GM23338 (cell line): ENCODE data around the gene DDX39B. TPM values are rescaled to one million over a fixed set of nuclear protein-coding genes. Genes with fewer than 3 reads are reported as not detected.

ENCODE experiments used
- ATAC-seq: fragments of 200-7000 bp; cut with Tn5 transposase; 3 replicates; pipeline ENCODE4 v1.9.1; 2020
- DNase-seq: peaks from one replicate; pipeline ENCODE4 v3.0.0-alpha.2; 2015; ENCODE audit warnings: low spot score
- H2AFZ ChIP-seq: fragments of 200-600 bp; sonication (generic); 2 replicates; pipeline ENCODE4 v1.8.0; 2016; ENCODE audit warnings: antibody characterized with exemption, mild to moderate bottlenecking, moderate library complexity
- H3F3A ChIP-seq: fragments of 200-600 bp; sonication (generic); replicated peaks from 2 replicates; pipeline ENCODE4 v1.8.0; 2017; ENCODE audit warnings: antibody characterized with exemption, mixed run types, low read depth
- H3K27ac ChIP-seq: fragments of 200-600 bp; sonication (generic); 2 replicates; pipeline ENCODE4 v1.6.1; 2016; ENCODE audit warnings: low read depth
- H3K27me3 ChIP-seq: fragments of 200-600 bp; sonication (generic); 2 replicates; pipeline ENCODE4 v1.8.0; 2016; ENCODE audit warnings: mild to moderate bottlenecking, mixed run types, moderate library complexity; ENCODE audit not compliant: insufficient read depth
- H3K36me3 ChIP-seq: fragments of 200-600 bp; sonication (generic); 2 replicates; pipeline ENCODE4 v1.8.0; 2016; ENCODE audit warnings: mild to moderate bottlenecking; ENCODE audit not compliant: insufficient read depth
- H3K4me1 ChIP-seq: fragments of 200-600 bp; sonication (generic); 2 replicates; pipeline ENCODE4 v1.8.0; 2016; ENCODE audit warnings: mild to moderate bottlenecking, moderate library complexity; ENCODE audit not compliant: insufficient read depth
- H3K4me2 ChIP-seq: fragments of 200-600 bp; sonication (generic); 2 replicates; pipeline ENCODE4 v1.7.1; 2017; ENCODE audit warnings: mixed run types
- H3K4me3 ChIP-seq: fragments of 200-600 bp; sonication (generic); 2 replicates; pipeline ENCODE4 v1.6.1; 2016; ENCODE audit warnings: mixed run types
- H3K79me2 ChIP-seq: fragments of 200-600 bp; sonication (generic); replicated peaks from 2 replicates; pipeline ENCODE4 v1.8.0; 2017; ENCODE audit warnings: mild to moderate bottlenecking; ENCODE audit not compliant: insufficient read depth
- H3K9me2 ChIP-seq: fragments of 200-600 bp; sonication (generic); 2 replicates; pipeline ENCODE4 v1.8.0; 2017; ENCODE audit not compliant: insufficient read depth
- H4K20me1 ChIP-seq: fragments of 200-600 bp; sonication (generic); replicated peaks from 2 replicates; pipeline ENCODE4 v1.8.0; 2017; ENCODE audit warnings: mild to moderate bottlenecking; ENCODE audit not compliant: insufficient read depth
- H3K27ac Mint-ChIP-seq: 2 replicates; pipeline ENCODE4 v1.8.0; 2020; ENCODE audit warnings: inconsistent platforms, mild to moderate bottlenecking, moderate library complexity, mixed read lengths
- H3K27me3 Mint-ChIP-seq: 3 replicates; pipeline ENCODE4 v1.8.0; 2022; ENCODE audit warnings: low read depth, mild to moderate bottlenecking, moderate library complexity, mixed read lengths, inconsistent platforms; ENCODE audit not compliant: insufficient read depth, poor library complexity
- H3K36me3 Mint-ChIP-seq: 3 replicates; pipeline ENCODE4 v1.8.0; 2021; ENCODE audit warnings: low read depth, mild to moderate bottlenecking, inconsistent platforms, moderate library complexity, mixed read lengths
- H3K4me1 Mint-ChIP-seq: 3 replicates; pipeline ENCODE4 v1.8.0; 2020; ENCODE audit warnings: mild to moderate bottlenecking, inconsistent platforms, mixed read lengths
- H3K4me3 Mint-ChIP-seq: 3 replicates; pipeline ENCODE4 v1.8.0; 2021; ENCODE audit warnings: moderate library complexity, mild to moderate bottlenecking, inconsistent platforms, mixed read lengths
- H3K9me3 Mint-ChIP-seq: 3 replicates; pipeline ENCODE4 v1.8.0; 2020; ENCODE audit warnings: moderate library complexity, mild to moderate bottlenecking, inconsistent platforms, mixed read lengths
- JUNB ChIP-seq: IDR thresholded peaks from one replicate; pipeline ENCODE4 v1.6.1; 2016; ENCODE audit warnings: antibody characterized with exemption; ENCODE audit not compliant: unreplicated experiment
- POLR2AphosphoS5 ChIP-seq: IDR thresholded peaks from 2 replicates; pipeline ENCODE4 v1.6.1; 2016; ENCODE audit warnings: antibody characterized with exemption, low read depth
- polyA plus RNA-seq: library from polyadenylated mRNA; unstranded; fragments of >200 nt; fragmentation: Nextera tagmentation; extraction: Ambion mirVana; gene quantifications from 2 replicates; pipeline ENCODE4 v1.2.1, GENCODE V29; 2016
- total RNA-seq: library from RNA; depleted of rRNA; stranded (reverse); fragments of >200 nt; shearing (Covaris generic); gene quantifications from 2 replicates; pipeline ENCODE4 v1.2.3, GENCODE V29; 2014
- TF ChIP-seq, protein P1 (sequence below): IDR thresholded peaks from 2 replicates; pipeline ENCODE4 v1.6.1; 2016; ENCODE audit warnings: antibody characterized with exemption
- TF ChIP-seq, protein P2 (sequence below): fragments of 250-450 bp; sonication (Bioruptor Pico); IDR thresholded peaks from 2 replicates; pipeline ENCODE4 v1.5.0; 2020; ENCODE audit warnings: mild to moderate bottlenecking, moderate library complexity

Gene DDX39B
- total and polyA plus RNA-seq, 2 experiments from 2014 or later, result 341 to 849 TPM

DNA sequence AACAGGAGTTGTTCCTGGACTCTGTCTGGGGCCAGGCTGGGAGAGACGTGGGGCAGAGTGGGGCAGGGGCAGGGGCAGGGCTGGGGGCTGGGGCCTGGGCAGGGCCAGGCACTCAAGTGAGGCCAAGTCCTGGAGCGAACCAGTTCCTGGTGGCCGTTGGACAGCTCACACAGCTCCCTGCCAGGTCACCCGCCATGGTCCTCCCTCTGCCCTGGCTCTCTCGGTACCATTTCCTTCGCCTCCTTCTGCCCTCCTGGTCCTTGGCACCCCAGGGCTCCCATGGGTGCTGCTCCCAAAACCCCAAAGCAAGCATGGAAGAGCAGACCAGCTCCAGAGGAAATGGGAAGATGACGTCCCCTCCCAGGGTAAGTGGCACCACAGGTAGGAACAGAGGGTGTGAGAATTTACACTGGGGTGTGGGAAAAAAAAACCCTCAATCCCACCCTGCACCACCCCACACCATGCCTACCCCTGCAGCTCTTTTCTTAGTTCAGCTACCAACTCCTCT is 12.9 kb downstream of the DDX39B start, which contains the start of gene MCCD1:
MCCD1 (plus strand) TSS at position 142 of the 508 bp plus-strand sequence; CDS start at position 195, 53 bp downstream.
- Mint-ChIP-seq H3K36me3 (peaks cover 53% of the 10 kb centered on the region), H3K4me1 (peaks cover 32% of the 10 kb centered on the region)

DNA sequence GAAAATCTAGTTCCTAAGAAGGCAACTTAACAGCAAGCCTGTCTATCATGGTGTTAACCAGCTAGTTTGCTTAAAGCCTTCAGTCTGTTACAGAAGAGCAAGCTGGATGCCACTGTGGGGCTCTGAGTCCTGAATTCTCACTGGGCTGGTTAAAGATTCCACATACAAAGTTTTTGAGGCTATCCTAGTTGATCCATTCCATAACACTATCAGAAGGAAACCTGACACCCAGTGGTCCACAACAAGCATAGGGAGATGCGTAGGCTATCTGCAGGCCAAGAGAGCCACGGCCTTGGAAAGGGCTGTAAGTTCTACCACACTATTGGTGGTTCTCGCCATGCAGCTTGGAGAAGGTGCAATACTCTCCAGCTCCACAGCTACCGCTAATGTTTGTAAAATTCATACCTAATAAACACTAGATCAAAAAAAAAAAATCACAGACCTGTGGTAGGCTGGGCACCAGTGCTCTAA is 13.5 kb downstream of the DDX39B start:
- H3K9me2 ChIP-seq, result no peaks in the 10 kb centered on the region
- peak overlapping the region; percentile 56; the same call in 1 of the 2 replicates for H3K27ac Mint-ChIP-seq
- H3K27me3 Mint-ChIP-seq, result peaks cover 13% of the 10 kb centered on the region
- H3K4me2 ChIP-seq, result no peak overlapping the region
- ATAC-seq, result peak; percentile 32
- no peak for DNase-seq
- H2AFZ ChIP-seq, result no peak overlapping the region
- H3K4me3 ChIP-seq, result no peak overlapping the region
- H3K36me3 ChIP-seq, result peaks cover 36% of the 10 kb centered on the region
- TF ChIP-seq JUNB, result no peak
- TF ChIP-seq, protein P1, sequence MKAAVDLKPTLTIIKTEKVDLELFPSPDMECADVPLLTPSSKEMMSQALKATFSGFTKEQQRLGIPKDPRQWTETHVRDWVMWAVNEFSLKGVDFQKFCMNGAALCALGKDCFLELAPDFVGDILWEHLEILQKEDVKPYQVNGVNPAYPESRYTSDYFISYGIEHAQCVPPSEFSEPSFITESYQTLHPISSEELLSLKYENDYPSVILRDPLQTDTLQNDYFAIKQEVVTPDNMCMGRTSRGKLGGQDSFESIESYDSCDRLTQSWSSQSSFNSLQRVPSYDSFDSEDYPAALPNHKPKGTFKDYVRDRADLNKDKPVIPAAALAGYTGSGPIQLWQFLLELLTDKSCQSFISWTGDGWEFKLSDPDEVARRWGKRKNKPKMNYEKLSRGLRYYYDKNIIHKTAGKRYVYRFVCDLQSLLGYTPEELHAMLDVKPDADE, result no peak
- TF ChIP-seq, protein P2, sequence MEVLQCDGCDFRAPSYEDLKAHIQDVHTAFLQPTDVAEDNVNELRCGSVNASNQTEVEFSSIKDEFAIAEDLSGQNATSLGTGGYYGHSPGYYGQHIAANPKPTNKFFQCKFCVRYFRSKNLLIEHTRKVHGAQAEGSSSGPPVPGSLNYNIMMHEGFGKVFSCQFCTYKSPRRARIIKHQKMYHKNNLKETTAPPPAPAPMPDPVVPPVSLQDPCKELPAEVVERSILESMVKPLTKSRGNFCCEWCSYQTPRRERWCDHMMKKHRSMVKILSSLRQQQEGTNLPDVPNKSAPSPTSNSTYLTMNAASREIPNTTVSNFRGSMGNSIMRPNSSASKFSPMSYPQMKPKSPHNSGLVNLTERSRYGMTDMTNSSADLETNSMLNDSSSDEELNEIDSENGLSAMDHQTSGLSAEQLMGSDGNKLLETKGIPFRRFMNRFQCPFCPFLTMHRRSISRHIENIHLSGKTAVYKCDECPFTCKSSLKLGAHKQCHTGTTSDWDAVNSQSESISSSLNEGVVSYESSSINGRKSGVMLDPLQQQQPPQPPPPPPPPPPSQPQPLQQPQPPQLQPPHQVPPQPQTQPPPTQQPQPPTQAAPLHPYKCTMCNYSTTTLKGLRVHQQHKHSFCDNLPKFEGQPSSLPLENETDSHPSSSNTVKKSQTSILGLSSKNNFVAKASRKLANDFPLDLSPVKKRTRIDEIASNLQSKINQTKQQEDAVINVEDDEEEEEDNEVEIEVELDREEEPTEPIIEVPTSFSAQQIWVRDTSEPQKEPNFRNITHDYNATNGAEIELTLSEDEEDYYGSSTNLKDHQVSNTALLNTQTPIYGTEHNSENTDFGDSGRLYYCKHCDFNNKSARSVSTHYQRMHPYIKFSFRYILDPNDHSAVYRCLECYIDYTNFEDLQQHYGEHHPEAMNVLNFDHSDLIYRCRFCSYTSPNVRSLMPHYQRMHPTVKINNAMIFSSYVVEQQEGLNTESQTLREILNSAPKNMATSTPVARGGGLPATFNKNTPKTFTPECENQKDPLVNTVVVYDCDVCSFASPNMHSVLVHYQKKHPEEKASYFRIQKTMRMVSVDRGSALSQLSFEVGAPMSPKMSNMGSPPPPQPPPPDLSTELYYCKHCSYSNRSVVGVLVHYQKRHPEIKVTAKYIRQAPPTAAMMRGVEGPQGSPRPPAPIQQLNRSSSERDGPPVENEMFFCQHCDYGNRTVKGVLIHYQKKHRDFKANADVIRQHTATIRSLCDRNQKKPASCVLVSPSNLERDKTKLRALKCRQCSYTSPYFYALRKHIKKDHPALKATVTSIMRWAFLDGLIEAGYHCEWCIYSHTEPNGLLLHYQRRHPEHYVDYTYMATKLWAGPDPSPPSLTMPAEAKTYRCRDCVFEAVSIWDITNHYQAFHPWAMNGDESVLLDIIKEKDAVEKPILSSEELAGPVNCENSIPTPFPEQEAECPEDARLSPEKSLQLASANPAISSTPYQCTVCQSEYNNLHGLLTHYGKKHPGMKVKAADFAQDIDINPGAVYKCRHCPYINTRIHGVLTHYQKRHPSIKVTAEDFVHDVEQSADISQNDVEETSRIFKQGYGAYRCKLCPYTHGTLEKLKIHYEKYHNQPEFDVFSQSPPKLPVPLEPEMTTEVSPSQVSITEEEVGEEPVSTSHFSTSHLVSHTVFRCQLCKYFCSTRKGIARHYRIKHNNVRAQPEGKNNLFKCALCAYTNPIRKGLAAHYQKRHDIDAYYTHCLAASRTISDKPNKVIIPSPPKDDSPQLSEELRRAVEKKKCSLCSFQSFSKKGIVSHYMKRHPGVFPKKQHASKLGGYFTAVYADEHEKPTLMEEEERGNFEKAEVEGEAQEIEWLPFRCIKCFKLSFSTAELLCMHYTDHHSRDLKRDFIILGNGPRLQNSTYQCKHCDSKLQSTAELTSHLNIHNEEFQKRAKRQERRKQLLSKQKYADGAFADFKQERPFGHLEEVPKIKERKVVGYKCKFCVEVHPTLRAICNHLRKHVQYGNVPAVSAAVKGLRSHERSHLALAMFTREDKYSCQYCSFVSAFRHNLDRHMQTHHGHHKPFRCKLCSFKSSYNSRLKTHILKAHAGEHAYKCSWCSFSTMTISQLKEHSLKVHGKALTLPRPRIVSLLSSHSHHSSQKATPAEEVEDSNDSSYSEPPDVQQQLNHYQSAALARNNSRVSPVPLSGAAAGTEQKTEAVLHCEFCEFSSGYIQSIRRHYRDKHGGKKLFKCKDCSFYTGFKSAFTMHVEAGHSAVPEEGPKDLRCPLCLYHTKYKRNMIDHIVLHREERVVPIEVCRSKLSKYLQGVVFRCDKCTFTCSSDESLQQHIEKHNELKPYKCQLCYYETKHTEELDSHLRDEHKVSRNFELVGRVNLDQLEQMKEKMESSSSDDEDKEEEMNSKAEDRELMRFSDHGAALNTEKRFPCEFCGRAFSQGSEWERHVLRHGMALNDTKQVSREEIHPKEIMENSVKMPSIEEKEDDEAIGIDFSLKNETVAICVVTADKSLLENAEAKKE (CRISPR knock-in tag), result 0 out of 2 replicates have a peak, but pooled peaks have one; percentile 37
- peaks cover 4% of the 10 kb centered on the region for H3K4me1 ChIP-seq
- H3K4me1 Mint-ChIP-seq, result peaks cover 31% of the 10 kb centered on the region
- H3K4me3 Mint-ChIP-seq, result no peak overlapping the region; the same call in 2 of the 3 replicates
- peaks cover 39% of the 10 kb centered on the region for H3F3A ChIP-seq
- H3K36me3 Mint-ChIP-seq, result peaks cover 48% of the 10 kb centered on the region
- H3K9me3 Mint-ChIP-seq, result no peaks in the 10 kb centered on the region
- H3K27ac ChIP-seq, result 0 out of 2 replicates have a peak overlapping the region, but pooled peaks have one; percentile 74
- peaks cover 21% of the 10 kb centered on the region for H4K20me1 ChIP-seq
- no peaks in the 10 kb centered on the region for H3K27me3 ChIP-seq
- peaks cover 14% of the 10 kb centered on the region; the same call in 1 of the 2 replicates for H3K79me2 ChIP-seq

More for the DNA sequence above, 12.9 kb downstream of the DDX39B start, which contains the start of gene MCCD1:
- Histone ChIP-seq H3F3A (peaks cover 44% of the 10 kb centered on the region), H4K20me1 (peaks cover 26% of the 10 kb centered on the region), H3K4me1 (peaks cover 4% of the 10 kb centered on the region), H3K79me2 (peaks cover 19% of the 10 kb centered on the region; the same call in 1 of the 2 replicates), H3K27ac (peak within 1 kb of the TSS; percentile 78; the same call in 1 of the 2 replicates), H3K27me3 (no peaks in the 10 kb centered on the region), H3K9me2 (no peaks in the 10 kb centered on the region), H3K4me2 (peak within 1 kb of the TSS; percentile 32; the same call in 1 of the 2 replicates), H3K36me3 (peaks cover 41% of the 10 kb centered on the region), H3K4me3 (no peak within 1 kb of the TSS), H2AFZ (no peak within 1 kb of the TSS)
- Mint-ChIP-seq H3K4me3 (no peak within 1 kb of the TSS; the same call in 2 of the 3 replicates), H3K27me3 (peaks cover 13% of the 10 kb centered on the region), H3K27ac (peak within 1 kb of the TSS; percentile 56; the same call in 1 of the 2 replicates), H3K9me3 (no peaks in the 10 kb centered on the region)
- DNase-seq (no peak), ATAC-seq (peak; percentile 58)
- TF ChIP-seq POLR2AphosphoS5, result peak; percentile 40; the same call in 1 of the 2 replicates
- no peak for TF ChIP-seq JUNB
